ENCODE results near the gene ELL. TPM values are rescaled to one million over a fixed set of nuclear protein-coding genes. Genes with fewer than 3 reads are reported as not detected.

The ELL gene
- total RNA-seq, 1 experiment from 2014 or later, result 21.0 TPM

DNA sequence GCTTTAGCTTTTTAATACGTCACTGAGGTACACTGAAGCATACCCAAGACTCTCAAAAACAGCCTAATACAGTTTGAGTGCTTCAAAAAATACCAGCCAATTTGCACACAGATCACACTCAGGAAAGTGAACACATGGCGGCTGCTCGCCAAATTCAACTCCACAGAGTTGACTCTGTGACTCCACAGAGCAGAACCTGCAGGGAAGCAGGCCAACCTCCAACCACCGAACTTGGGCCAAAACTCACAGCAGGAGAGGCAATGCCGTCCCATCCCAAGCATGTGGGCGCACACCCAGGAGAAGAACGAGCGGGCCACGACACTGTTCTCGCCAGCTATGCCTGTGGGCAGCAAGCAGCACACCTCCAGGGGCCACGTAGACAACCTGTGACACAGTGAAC lies 21.1 kb downstream of the ELL start:
- Histone ChIP-seq H3K4me2 (ENCODE audit: low read length) (no peak overlapping the region), H2AFZ (ENCODE audit: low read length) (no peak overlapping the region), H4K20me1 (ENCODE audit: low read length) (peaks cover 88% of the 10 kb centered on the region), H3K9me3 (ENCODE audit: low read length) (no peaks in the 10 kb centered on the region), H3F3A (ENCODE audit: low read length, unreplicated experiment) (no peaks in the 10 kb centered on the region), H3K9ac (ENCODE audit: low read length) (no peak overlapping the region), H3K27ac (ENCODE audit: low read length) (no peak overlapping the region), H3K4me1 (ENCODE audit: insufficient read depth, low read length) (peaks cover 28% of the 10 kb centered on the region), H3K36me3 (ENCODE audit: low read depth, low read length) (no peaks in the 10 kb centered on the region), H3K27me3 (ENCODE audit: low read length) (no peaks in the 10 kb centered on the region), H3K9me2 (replicated peaks; ENCODE audit: low read length) (no peaks in the 10 kb centered on the region), H3K4me3 (ENCODE audit: low read length) (no peak overlapping the region), H3K79me2 (ENCODE audit: low read length) (peaks cover 99% of the 10 kb centered on the region)
- BruUV-seq (replicated peaks), result no TSS peak
- DNase-seq (no peak), ATAC-seq (no peak)
- ChIA-PET CTCF (no interaction called here), POLR2A (ENCODE audit: unreplicated experiment) (no interaction called here)
- intact Hi-C loops (cut with micrococcal nuclease), result no loop called here
- TF ChIP-seq EZH2 (IDR thresholded peaks at IDR 0.05; ENCODE audit: low read length, unreplicated experiment) (no peak), EZH2phosphoT487 (IDR thresholded peaks at IDR 0.05; ENCODE audit: borderline replicate concordance, low read length) (no peak)
- TF ChIP-seq, protein P1, sequence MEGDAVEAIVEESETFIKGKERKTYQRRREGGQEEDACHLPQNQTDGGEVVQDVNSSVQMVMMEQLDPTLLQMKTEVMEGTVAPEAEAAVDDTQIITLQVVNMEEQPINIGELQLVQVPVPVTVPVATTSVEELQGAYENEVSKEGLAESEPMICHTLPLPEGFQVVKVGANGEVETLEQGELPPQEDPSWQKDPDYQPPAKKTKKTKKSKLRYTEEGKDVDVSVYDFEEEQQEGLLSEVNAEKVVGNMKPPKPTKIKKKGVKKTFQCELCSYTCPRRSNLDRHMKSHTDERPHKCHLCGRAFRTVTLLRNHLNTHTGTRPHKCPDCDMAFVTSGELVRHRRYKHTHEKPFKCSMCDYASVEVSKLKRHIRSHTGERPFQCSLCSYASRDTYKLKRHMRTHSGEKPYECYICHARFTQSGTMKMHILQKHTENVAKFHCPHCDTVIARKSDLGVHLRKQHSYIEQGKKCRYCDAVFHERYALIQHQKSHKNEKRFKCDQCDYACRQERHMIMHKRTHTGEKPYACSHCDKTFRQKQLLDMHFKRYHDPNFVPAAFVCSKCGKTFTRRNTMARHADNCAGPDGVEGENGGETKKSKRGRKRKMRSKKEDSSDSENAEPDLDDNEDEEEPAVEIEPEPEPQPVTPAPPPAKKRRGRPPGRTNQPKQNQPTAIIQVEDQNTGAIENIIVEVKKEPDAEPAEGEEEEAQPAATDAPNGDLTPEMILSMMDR (conservative IDR thresholded peaks at IDR 0.05; ENCODE audit: low read depth, low read length), result no peak

DNA sequence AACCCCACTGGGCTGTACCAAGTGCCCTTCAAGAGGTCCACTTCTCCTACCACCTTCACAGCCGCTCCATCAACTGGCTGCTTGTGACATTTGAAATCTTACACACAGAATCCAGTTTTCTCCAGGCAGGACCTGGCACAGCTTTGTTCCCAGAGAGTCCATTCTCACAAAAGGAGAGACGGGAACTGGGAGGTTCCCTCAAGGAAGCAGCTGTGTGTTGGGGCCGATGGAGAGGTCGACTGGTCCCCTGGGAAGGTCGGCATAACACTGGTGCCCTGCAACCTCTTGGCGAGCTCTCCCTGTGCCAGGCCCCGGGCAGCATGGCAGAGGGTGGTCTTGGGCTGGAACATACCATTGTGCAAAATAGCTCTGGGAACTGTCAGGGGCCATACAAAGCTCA lies 21.5 kb downstream of the ELL start:
- H3K27me3 ChIP-seq (ENCODE audit: low read length), result no peaks in the 10 kb centered on the region
- intact Hi-C loops (cut with micrococcal nuclease), result no loop called here
- H3K4me3 ChIP-seq (ENCODE audit: low read length), result no peak overlapping the region
- no TSS peak for BruUV-seq (replicated peaks)
- H3K9ac ChIP-seq (ENCODE audit: low read length), result no peak overlapping the region
- no peak for TF ChIP-seq EZH2phosphoT487 (IDR thresholded peaks at IDR 0.05; ENCODE audit: borderline replicate concordance, low read length)
- TF ChIP-seq, protein P1 (conservative IDR thresholded peaks at IDR 0.05; ENCODE audit: low read depth, low read length), result no peak
- H2AFZ ChIP-seq (ENCODE audit: low read length), result no peak overlapping the region
- peaks cover 88% of the 10 kb centered on the region for H4K20me1 ChIP-seq (ENCODE audit: low read length)
- ChIA-PET CTCF (no interaction called here), POLR2A (ENCODE audit: unreplicated experiment) (no interaction called here)
- no peaks in the 10 kb centered on the region for H3F3A ChIP-seq (ENCODE audit: low read length, unreplicated experiment)
- H3K36me3 ChIP-seq (ENCODE audit: low read depth, low read length), result no peaks in the 10 kb centered on the region
- H3K27ac ChIP-seq (ENCODE audit: low read length), result no peak overlapping the region
- H3K9me2 ChIP-seq (replicated peaks; ENCODE audit: low read length), result no peaks in the 10 kb centered on the region
- H3K4me2 ChIP-seq (ENCODE audit: low read length), result no peak overlapping the region
- ATAC-seq (no peak), DNase-seq (no peak)
- H3K79me2 ChIP-seq (ENCODE audit: low read length), result peaks cover 99% of the 10 kb centered on the region
- H3K4me1 ChIP-seq (ENCODE audit: insufficient read depth, low read length), result peaks cover 28% of the 10 kb centered on the region
- H3K9me3 ChIP-seq (ENCODE audit: low read length), result no peaks in the 10 kb centered on the region

DNA sequence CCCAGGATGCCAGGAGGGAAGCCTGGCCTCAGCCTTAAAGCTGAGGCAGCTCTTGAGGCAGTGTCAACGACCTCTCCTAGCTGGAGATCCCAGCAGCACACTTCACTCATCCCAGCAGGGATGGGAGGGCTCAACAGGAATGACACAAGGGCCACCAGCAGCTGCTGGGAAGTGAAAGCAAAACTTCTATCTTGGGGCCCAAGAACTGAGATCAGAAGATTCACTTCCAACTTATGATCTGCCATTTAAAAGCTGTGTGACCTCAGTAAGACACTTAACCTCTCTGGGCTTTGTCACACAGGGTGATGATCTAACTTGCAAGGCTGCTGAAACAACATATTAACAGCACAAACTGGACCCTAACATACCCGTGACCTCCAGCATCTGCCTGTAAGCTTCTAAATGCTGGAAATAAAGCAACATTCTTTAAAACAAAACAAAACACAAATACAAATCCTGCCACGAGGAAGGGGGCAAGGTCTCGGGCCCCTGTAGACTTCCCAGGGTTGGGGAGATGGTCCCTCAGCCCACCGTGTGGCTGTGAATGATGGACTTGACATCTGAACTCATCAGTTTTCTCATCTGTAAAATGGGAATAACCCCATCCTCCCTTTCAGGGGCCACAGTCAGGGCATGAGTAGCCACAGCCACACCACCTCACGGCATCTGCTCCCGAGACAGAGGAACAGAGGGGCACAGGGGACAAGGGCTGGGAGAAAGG lies 22.7 kb downstream of the ELL start:
- Histone ChIP-seq H3K9me3 (ENCODE audit: low read length) (no peaks in the 10 kb centered on the region), H3K4me3 (ENCODE audit: low read length) (no peak overlapping the region), H4K20me1 (ENCODE audit: low read length) (peaks cover 87% of the 10 kb centered on the region), H3K27me3 (ENCODE audit: low read length) (no peaks in the 10 kb centered on the region), H2AFZ (ENCODE audit: low read length) (no peak overlapping the region), H3K27ac (ENCODE audit: low read length) (no peak overlapping the region), H3K36me3 (ENCODE audit: low read depth, low read length) (no peaks in the 10 kb centered on the region), H3K79me2 (ENCODE audit: low read length) (peaks cover 99% of the 10 kb centered on the region), H3K9ac (ENCODE audit: low read length) (no peak overlapping the region), H3F3A (ENCODE audit: low read length, unreplicated experiment) (no peaks in the 10 kb centered on the region), H3K4me2 (ENCODE audit: low read length) (no peak overlapping the region), H3K9me2 (replicated peaks; ENCODE audit: low read length) (no peaks in the 10 kb centered on the region), H3K4me1 (ENCODE audit: insufficient read depth, low read length) (peaks cover 19% of the 10 kb centered on the region)
- ATAC-seq, result no peak
- CTCF ChIA-PET, result no interaction called here
- intact Hi-C loops (cut with micrococcal nuclease), result no loop called here
- no peak for TF ChIP-seq EZH2 (IDR thresholded peaks at IDR 0.05; ENCODE audit: low read length, unreplicated experiment)
- no peak for TF ChIP-seq EZH2phosphoT487 (IDR thresholded peaks at IDR 0.05; ENCODE audit: borderline replicate concordance, low read length)
- TF ChIP-seq, protein P1 (conservative IDR thresholded peaks at IDR 0.05; ENCODE audit: low read depth, low read length), result no peak
- DNase-seq, result no peak
- no TSS peak for BruUV-seq (replicated peaks)
- POLR2A ChIA-PET (ENCODE audit: unreplicated experiment), result no interaction called here

Data from PC-3 (cell line).